ENCODE measurements around the gene ZNF366. TPM values are rescaled to one million over a fixed set of nuclear protein-coding genes. Genes with fewer than 3 reads are reported as not detected.

The ZNF366 gene
- total RNA-seq, 2 experiments from 2014 or later, result not detected

DNA sequence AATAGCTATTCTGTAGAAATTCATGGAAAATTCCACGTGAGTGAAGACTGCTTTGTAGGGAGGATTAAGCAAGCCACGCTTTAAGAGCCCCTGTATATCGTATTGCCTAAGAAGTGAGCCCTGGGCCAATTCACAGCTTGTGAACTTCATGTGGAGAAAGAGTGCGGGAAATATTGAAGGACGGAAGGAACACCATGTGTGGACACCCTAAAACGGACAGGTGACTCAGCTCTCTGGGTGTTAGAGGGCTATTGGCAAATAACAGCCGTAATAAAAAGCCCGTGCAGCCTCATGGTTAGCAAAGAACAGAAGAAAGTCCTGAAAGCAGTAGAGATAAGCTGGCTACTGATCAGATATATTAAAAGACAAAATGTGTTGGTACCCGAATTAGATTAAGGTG is 26.4 kb downstream of the ZNF366 start:
- no peak overlapping the region for H3K4me3 Mint-ChIP-seq
- peaks cover 6% of the 10 kb centered on the region for H3K27me3 Mint-ChIP-seq
- no peak overlapping the region for H3K27ac Mint-ChIP-seq
- DNase-seq, result no peak
- CTCF ChIA-PET, result no interaction called here
- H3K36me3 Mint-ChIP-seq, result no peaks in the 10 kb centered on the region
- H3K9me3 Mint-ChIP-seq, result no peaks in the 10 kb centered on the region
- no peaks in the 10 kb centered on the region for H3K4me1 Mint-ChIP-seq (ENCODE audit: low read depth)
- intact Hi-C loops (cut with micrococcal nuclease), result no loop called here
- POLR2A ChIA-PET, result interaction anchor here (0.5 kb wide), 1 partner anchor 983 kb away, joined by 3 read pairs; no protein-coding TSS in a partner anchor

DNA sequence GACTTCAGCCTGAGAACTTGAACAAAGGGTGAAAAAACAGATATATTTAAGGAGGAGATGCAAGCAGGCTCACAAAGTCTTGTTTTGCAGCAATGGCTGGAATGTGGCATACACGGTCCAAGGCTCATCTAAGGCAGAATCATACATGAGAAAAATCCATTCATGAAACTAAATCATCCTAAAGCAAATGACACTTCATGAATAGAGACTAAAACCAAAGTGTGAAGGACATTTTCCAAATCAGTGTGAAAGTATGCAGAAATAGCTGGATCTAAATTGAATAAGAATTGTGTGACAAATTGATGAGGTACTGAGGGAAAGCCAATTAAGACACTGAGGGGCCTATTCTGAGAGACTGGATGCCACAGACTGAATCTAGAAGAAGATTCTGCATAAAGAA is 27.3 kb downstream of the ZNF366 start:
- no peak overlapping the region for H3K27ac Mint-ChIP-seq
- ChIA-PET CTCF (no interaction called here), POLR2A (no interaction called here)
- H3K9me3 Mint-ChIP-seq, result no peaks in the 10 kb centered on the region
- H3K36me3 Mint-ChIP-seq, result no peaks in the 10 kb centered on the region
- no peak overlapping the region for H3K4me3 Mint-ChIP-seq
- peaks cover 6% of the 10 kb centered on the region for H3K27me3 Mint-ChIP-seq
- no peak for DNase-seq
- intact Hi-C loops (cut with micrococcal nuclease), result no loop called here
- no peaks in the 10 kb centered on the region for H3K4me1 Mint-ChIP-seq (ENCODE audit: low read depth)

GRCh38 chr5:72478684-72479083 is 28.5 kb downstream of the ZNF366 start:
- DNase-seq, result no peak
- H3K27ac Mint-ChIP-seq, result no peak overlapping the region
- H3K4me1 Mint-ChIP-seq (ENCODE audit: low read depth), result no peaks in the 10 kb centered on the region
- H3K9me3 Mint-ChIP-seq, result no peaks in the 10 kb centered on the region
- CTCF ChIA-PET, result interaction anchor here (0.8 kb wide), 1 partner anchor 132 kb away, joined by 3 read pairs; no protein-coding TSS in a partner anchor
- intact Hi-C loops (cut with micrococcal nuclease), result no loop called here
- POLR2A ChIA-PET, result no interaction called here
- peaks cover 6% of the 10 kb centered on the region for H3K27me3 Mint-ChIP-seq
- H3K36me3 Mint-ChIP-seq, result no peaks in the 10 kb centered on the region
- no peak overlapping the region for H3K4me3 Mint-ChIP-seq

DNA sequence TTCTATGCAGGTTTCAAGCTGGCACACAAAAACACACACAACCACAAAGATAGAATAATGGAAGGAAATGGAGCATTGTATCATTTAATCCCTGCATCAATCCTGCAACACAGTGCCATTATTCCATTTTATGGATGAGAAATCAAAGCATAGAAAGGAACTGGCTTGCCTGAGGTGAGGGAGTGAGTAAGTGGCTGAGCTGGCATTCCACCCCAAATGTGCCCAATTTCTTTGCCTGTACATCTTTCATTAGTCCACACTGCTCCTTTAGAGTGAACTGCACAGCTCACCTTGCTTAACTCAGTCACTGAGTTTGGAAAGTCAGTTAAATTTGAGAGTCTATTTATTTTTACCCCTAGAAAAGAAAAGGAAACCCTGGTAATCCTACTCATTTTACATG is 28.9 kb downstream of the ZNF366 start:
- Mint-ChIP-seq H3K4me1 (ENCODE audit: low read depth) (no peaks in the 10 kb centered on the region), H3K27ac (no peak overlapping the region), H3K4me3 (no peak overlapping the region), H3K27me3 (peaks cover 9% of the 10 kb centered on the region), H3K36me3 (no peaks in the 10 kb centered on the region), H3K9me3 (no peaks in the 10 kb centered on the region)
- intact Hi-C loops (cut with micrococcal nuclease), result no loop called here
- CTCF ChIA-PET, result interaction anchor here (0.8 kb wide), 1 partner anchor 133 kb away, joined by 3 read pairs; no protein-coding TSS in a partner anchor
- DNase-seq, result no peak
- POLR2A ChIA-PET, result no interaction called here

DNA sequence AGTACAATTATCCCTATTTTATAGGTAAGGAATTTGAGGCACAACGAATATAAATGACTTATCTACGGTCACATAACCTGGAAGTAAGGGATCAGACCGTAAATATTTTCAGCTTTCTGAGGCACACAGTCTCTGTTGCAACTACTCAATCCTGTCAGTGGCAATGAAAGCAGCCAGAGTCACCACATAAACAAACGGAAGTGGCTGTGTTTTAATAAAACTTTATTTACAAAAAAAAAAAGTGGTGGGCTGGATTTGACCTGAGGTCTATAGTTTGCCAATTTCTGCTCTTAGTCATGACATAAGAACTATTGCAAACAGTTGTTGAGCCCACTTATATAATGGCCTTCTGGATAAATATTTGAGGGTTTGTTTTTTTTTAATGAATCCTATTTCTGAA is 29.6 kb downstream of the ZNF366 start:
- Mint-ChIP-seq H3K9me3 (no peaks in the 10 kb centered on the region), H3K4me3 (no peak overlapping the region), H3K36me3 (no peaks in the 10 kb centered on the region), H3K4me1 (ENCODE audit: low read depth) (no peaks in the 10 kb centered on the region), H3K27me3 (peaks cover 14% of the 10 kb centered on the region), H3K27ac (no peak overlapping the region)
- intact Hi-C loops (cut with micrococcal nuclease), result no loop called here
- ChIA-PET CTCF (no interaction called here), POLR2A (no interaction called here)
- no peak for DNase-seq

DNA sequence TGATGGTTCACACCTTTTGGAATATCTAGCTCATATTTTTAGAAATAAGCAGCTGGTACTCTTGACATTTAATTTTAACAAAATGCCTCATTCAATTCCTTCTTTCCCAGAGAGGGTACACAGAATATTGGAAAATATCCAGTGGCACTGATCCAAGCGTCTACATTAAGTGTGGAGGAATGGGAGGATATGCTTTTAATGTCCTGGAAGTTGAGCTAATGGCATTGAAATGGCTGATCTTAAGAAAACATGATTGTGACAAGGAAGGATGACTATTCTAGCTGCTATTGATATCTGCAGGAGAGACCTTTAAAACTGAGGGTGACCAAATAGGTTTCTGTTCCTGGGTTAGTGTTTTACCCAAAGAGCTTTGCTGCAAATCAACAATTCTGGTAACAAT is 30.0 kb downstream of the ZNF366 start:
- POLR2A ChIA-PET, result no interaction called here
- DNase-seq, result no peak
- H3K9me3 Mint-ChIP-seq, result no peaks in the 10 kb centered on the region
- peaks cover 15% of the 10 kb centered on the region for H3K27me3 Mint-ChIP-seq
- H3K36me3 Mint-ChIP-seq, result no peaks in the 10 kb centered on the region
- H3K4me1 Mint-ChIP-seq (ENCODE audit: low read depth), result no peaks in the 10 kb centered on the region
- CTCF ChIA-PET, result no interaction called here
- intact Hi-C loops (cut with micrococcal nuclease), result no loop called here
- no peak overlapping the region for H3K4me3 Mint-ChIP-seq
- H3K27ac Mint-ChIP-seq, result no peak overlapping the region

DNA sequence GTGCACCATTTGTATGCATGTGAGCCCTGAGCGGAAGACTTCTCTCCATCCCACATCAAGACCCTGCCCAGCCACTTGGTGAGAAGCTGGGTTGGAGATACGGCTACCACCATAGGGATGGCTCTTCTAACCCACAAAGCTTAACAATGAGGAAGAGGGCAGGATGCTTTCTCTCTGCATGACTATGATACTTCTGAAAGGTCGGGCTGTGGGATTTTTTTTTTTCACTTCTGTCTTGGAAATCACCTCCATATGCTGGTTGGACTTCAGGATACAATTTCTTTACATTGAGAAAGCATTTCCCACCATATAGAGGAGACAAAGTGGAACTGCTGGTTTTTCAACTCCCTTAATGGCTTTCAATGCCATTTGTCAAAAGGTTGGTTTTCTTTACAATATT is 30.5 kb downstream of the ZNF366 start:
- H3K4me1 Mint-ChIP-seq (ENCODE audit: low read depth), result no peaks in the 10 kb centered on the region
- intact Hi-C loops (cut with micrococcal nuclease), result no loop called here
- ChIA-PET CTCF (no interaction called here), POLR2A (no interaction called here)
- H3K9me3 Mint-ChIP-seq, result no peaks in the 10 kb centered on the region
- no peak overlapping the region for H3K27ac Mint-ChIP-seq
- peaks cover 15% of the 10 kb centered on the region for H3K27me3 Mint-ChIP-seq
- H3K4me3 Mint-ChIP-seq, result no peak overlapping the region
- no peaks in the 10 kb centered on the region for H3K36me3 Mint-ChIP-seq
- DNase-seq, result no peak

DNA sequence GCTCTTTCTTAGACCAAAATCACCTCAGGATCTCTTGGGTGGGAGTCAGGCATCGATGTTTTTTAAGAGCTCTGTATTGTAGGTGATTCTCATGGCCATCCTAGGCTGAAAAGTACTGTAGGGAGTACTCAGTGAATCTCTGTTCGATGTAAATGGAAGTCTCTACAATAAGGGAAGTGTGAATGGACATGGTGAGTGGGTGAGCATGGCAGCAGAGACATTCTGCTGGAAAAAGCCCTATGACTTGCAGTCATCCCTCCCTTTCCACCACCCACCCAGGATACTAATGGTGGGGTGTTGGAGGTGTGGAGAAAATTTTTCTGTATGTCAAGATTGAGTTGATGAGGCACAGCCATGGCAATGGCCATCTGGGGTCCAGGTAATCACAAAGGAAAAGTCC is 30.9 kb downstream of the ZNF366 start:
- H3K9me3 Mint-ChIP-seq, result no peaks in the 10 kb centered on the region
- CTCF ChIA-PET, result no interaction called here
- H3K36me3 Mint-ChIP-seq, result no peaks in the 10 kb centered on the region
- no peak for DNase-seq
- H3K27ac Mint-ChIP-seq, result no peak overlapping the region
- POLR2A ChIA-PET, result no interaction called here
- H3K4me3 Mint-ChIP-seq, result no peak overlapping the region
- intact Hi-C loops (cut with micrococcal nuclease), result no loop called here
- peaks cover 15% of the 10 kb centered on the region for H3K27me3 Mint-ChIP-seq
- no peaks in the 10 kb centered on the region for H3K4me1 Mint-ChIP-seq (ENCODE audit: low read depth)

DNA sequence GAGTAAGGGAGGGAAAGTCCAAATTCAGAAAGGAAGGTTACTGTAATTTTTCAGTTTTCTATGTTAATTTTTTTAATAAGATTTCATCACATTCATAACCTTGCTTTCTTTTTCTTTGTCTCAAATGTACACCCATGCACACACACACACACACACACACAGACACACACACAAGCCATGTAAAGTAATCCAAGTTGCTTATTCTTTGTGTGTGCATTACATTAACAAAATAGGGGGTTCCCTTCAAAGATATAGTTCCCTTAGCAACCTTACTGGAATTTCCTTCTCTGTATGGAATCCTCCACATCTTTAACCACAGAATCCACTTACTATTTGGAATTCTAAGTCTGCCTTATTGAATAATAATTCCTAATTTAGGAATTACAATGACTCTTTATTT is 32.7 kb downstream of the ZNF366 start:
- Mint-ChIP-seq H3K4me1 (ENCODE audit: low read depth) (no peaks in the 10 kb centered on the region), H3K27ac (no peak overlapping the region), H3K9me3 (no peaks in the 10 kb centered on the region), H3K4me3 (no peak overlapping the region), H3K36me3 (no peaks in the 10 kb centered on the region), H3K27me3 (peaks cover 21% of the 10 kb centered on the region)
- CTCF ChIA-PET, result no interaction called here
- POLR2A ChIA-PET, result no interaction called here
- DNase-seq, result no peak
- intact Hi-C loops (cut with micrococcal nuclease), result no loop called here

DNA sequence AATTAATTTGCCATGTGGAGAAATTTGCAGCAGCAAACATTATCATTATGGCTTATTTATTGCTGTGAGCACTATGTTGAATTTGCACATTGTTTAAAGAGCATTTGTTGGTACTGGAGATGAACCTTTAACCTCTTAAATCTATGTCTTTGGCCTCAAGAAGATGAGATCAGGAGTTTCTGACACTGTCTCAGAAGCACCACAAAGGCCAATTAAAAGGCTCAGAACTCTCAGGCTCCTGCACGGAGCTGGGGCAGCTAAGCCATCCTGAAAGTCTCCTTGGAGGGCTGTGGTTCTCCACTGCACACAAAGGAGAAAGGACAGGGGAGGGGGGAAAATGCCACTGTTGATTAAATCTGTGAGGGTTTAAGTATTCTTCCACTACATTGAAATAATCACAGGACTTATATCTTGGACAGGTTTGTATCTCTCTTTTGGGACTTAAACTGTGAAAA is 33.1 kb downstream of the ZNF366 start:
- Mint-ChIP-seq H3K27me3 (peaks cover 21% of the 10 kb centered on the region), H3K9me3 (no peaks in the 10 kb centered on the region), H3K36me3 (no peaks in the 10 kb centered on the region), H3K4me3 (no peak overlapping the region), H3K4me1 (ENCODE audit: low read depth) (no peaks in the 10 kb centered on the region), H3K27ac (no peak overlapping the region)
- intact Hi-C loops (cut with micrococcal nuclease), result no loop called here
- ChIA-PET POLR2A (no interaction called here), CTCF (no interaction called here)
- no peak for DNase-seq

- Mint-ChIP-seq H3K27ac (no peak overlapping the region), H3K4me3 (no peak overlapping the region), H3K27me3 (peaks cover 25% of the 10 kb centered on the region), H3K4me1 (ENCODE audit: low read depth) (no peaks in the 10 kb centered on the region), H3K9me3 (no peaks in the 10 kb centered on the region), H3K36me3 (no peaks in the 10 kb centered on the region)
- no peak for DNase-seq
- intact Hi-C loops (cut with micrococcal nuclease), result no loop called here
- ChIA-PET POLR2A (no interaction called here), CTCF (no interaction called here)
Observed at GRCh38 chr5:72472666-72473422, 34.4 kb downstream of the ZNF366 start.

DNA sequence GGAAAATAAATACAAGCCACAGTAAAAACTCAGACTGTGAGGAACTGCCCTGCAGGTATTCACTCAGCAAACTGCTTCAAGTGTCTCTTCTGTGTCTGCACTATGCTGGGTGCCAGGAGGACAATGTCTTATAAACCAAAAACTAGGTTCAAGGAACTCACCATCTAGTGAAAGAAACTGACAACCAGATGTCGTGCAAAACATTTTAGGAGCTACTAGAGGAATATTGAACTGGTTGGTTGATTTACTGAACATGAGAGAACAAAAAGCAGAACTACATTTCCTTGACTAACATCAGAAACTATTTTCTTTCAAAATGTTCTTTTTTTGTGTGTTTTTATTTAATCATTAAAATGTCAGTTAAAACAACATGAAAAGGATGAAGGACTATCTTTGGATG is 35.2 kb downstream of the ZNF366 start:
- CTCF ChIA-PET, result no interaction called here
- POLR2A ChIA-PET, result no interaction called here
- intact Hi-C loops (cut with micrococcal nuclease), result no loop called here
- H3K9me3 Mint-ChIP-seq, result no peaks in the 10 kb centered on the region
- no peak overlapping the region for H3K4me3 Mint-ChIP-seq
- H3K27ac Mint-ChIP-seq, result no peak overlapping the region
- no peaks in the 10 kb centered on the region for H3K4me1 Mint-ChIP-seq (ENCODE audit: low read depth)
- H3K36me3 Mint-ChIP-seq, result no peaks in the 10 kb centered on the region
- H3K27me3 Mint-ChIP-seq, result peaks cover 25% of the 10 kb centered on the region
- no peak for DNase-seq

DNA sequence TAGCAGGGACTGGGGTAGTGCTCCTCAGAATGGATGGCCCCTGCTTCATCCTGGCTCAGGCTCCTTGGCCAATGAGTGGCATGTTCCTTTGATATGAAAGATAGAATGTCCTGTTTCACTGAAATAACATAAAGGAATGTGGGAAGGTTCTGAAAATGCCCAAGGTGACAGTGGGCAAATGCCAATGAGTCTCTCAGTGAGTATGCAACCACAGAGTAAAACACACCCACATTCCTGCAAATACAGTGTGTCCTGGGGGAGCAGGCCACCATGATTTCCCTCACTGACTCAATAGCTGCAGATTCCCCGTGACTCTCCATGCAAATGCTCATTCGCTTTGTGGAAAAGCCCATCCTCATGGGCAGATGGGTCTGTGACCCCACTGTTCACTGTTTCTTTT is 36.4 kb downstream of the ZNF366 start:
- no peak for DNase-seq
- Mint-ChIP-seq H3K27me3 (peaks cover 25% of the 10 kb centered on the region), H3K36me3 (no peaks in the 10 kb centered on the region), H3K27ac (no peak overlapping the region), H3K4me3 (no peak overlapping the region), H3K4me1 (ENCODE audit: low read depth) (peaks cover 5% of the 10 kb centered on the region), H3K9me3 (no peaks in the 10 kb centered on the region)
- POLR2A ChIA-PET, result no interaction called here
- intact Hi-C loops (cut with micrococcal nuclease), result no loop called here
- CTCF ChIA-PET, result no interaction called here
